Inflammatory macrophage treated with lipopolysaccharide for 1 hour (primary cell): Measurements from ENCODE around the gene MACROD2.

ENCODE experiments used
- DNase-seq, 2 donors: peaks; one replicate each; pipeline ENCODE4 v3.0.0-alpha.2; 2020 to 2022

MACROD2 gene

DNA sequence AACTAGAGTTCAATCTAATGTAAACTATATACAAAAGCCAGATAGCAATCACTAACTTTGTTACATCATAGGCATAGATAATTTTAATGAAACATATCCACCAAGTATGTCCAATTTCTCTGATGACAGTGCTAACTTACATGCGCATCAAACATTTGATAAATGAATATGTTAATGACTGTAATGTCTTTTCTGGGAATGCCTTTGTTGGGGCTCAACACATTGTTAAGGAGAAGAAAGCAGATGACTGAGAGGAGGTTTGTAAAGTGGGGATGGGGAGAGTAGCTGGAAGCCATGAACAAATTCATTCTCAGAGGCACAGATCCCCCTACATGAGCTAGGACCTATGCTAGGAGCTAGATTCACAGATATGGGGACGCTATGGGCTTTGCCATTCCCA is 1627.9 kb downstream of the MACROD2 start:
- no peak for DNase-seq

DNA sequence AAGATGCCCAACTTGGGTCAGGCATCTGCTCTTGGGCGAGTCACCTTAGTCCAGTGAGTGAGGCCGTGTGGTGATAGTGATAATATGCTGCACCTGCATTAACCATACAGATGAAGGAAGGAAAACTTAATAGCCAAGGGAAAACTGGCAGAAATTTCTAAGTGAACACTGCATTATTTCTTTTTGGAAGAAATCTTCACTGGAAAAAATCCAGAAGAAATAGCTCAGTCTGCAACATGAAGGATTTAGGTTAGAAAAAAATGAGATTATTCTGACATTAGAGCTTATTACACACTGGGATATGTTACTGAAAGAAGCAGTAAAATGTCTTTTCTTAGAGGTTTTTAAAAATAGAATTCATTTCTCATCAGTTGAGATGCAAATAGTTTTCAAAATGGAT is 1630.7 kb downstream of the MACROD2 start:
- DNase-seq = no peak

DNA sequence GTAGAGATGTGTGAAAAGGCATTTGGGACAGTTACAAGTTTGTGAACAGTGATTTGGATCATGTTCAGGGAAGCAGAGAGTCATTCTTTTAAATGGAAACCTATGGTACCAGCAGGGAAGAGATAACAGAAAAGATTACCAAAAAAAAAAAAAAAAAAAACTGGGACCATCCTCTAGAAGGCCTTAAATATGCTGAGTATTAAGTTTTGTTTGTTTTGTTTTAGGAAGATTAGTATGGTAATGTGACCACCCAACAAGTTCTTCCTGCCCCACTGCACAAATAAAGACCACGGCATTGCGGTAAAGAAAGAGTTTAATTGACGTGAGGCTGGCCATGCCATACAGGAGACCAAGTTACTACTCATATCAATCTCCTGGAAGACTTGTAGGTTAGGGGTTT is 1631.8 kb downstream of the MACROD2 start:
- DNase-seq = no peak

GRCh38 chr20:15627501-15627903 is 1632.2 kb downstream of the MACROD2 start:
- no peak for DNase-seq

GRCh38 chr20:15628851-15629353 is 1633.6 kb downstream of the MACROD2 start:
- no peak for DNase-seq

DNA sequence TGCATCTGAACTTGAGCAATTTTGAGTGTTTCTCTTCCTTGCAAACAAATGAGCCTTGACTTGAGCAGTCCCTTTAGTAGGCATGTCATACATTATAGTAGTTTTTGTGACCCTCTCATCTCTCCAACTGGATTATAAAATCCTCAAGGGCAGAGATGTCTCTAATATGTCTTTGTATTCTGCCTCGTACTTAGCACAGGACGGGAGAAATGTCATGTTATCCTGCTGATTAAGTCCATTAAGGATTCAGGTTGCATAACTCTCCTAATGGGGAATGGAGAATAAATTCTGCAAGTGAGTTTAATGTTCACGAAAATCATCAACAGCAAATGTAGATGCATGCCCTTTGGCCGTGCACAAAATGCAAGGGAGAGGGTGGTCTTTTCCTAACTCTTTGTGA is 1635.0 kb downstream of the MACROD2 start:
- DNase-seq = no peak

- no peak for DNase-seq
These were observed 1637.4 kb downstream of the MACROD2 start for GRCh38 chr20:15632680-15633079.

- DNase-seq = no peak
These were observed 1638.8 kb downstream of the MACROD2 start for GRCh38 chr20:15634102-15634501.

- DNase-seq = no peak
These were observed 1642.2 kb downstream of the MACROD2 start for GRCh38 chr20:15637546-15637945.

GRCh38 chr20:15637950-15638754 is 1642.8 kb downstream of the MACROD2 start:
- DNase-seq = no peak

GRCh38 chr20:15638816-15639215 is 1643.5 kb downstream of the MACROD2 start:
- DNase-seq = no peak

DNA sequence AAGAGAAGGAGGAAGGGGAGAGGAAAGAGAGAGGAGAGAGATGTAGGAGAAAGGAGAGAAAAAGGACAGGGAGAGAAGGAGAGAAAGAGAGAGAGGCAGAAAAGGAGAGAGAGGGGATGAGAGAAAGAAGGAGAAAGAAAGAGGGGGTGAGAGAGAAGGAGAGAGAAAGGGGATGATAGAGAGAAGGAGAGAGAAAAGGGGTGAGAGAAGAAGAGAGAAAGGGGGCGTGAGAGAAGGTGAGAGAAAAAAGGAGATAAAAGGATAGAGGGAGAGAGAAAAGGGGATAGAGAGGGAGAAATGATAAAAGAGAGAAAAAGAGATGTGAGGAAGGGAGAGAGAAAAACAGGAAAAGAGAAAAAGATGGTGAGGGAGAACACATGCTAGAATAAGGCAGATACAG is 1644.5 kb downstream of the MACROD2 start:
- no peak for DNase-seq

GRCh38 chr20:15642109-15642508 is 1646.8 kb downstream of the MACROD2 start:
- no peak for DNase-seq

DNA sequence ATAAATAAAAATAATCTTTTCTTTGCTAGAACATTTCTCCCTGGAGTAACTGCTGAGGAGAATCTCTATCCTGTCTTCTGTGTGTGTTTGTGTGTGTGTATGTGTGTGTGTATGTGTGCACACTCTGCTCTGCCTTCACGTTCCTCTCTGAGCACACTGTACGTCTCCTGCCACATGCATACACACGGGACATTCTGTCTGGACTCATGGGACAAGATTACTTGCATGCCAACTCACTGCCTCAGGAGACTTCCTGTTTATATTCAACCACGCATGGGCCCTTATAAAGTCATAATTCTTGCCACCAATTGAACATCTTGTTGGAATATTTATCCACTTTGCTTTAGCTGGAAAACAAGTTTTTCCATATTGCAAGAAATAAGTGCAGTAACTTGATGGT is 1647.4 kb downstream of the MACROD2 start:
- no peak for DNase-seq

- no peak for DNase-seq
These were observed 1648.4 kb downstream of the MACROD2 start for GRCh38 chr20:15643713-15644112.

GRCh38 chr20:15645816-15646215 is 1650.5 kb downstream of the MACROD2 start:
- DNase-seq = no peak

DNA sequence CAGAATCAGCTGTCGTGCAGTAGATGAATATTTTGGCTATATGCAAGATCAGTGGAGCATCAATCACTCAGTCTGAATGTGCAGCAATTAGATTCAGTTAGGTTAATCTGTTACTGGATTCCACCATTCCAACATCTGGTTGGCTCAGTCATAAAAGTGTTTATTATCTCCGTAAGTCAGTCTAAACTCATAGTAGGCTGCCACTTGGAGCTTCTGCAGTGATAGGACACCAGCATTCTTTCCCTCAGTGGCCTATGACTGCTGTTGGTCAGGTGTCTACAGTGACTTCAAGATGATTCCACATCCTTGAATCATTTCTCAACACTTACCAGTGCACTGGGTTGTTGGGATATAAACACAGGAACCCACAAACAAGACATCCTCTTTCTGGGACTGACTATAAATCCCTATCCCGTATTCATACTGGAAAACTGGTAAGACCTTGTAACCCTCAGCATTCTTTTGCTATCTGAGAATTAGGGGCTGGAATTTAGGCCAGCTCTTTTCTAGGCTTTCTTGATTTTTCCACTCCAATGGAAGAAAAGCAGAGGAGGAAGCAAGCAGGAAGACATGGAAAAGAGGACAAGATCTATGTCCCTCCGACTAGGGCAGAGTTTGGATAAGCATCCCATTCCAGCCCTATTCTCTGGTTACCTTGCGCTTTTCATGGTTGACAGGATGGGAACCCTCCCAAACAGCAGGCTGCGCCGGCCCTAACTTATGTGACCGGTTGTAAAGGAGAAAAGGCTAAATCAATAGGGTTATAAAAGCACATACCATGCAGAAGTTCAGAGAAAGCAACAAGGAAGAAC is 1658.3 kb downstream of the MACROD2 start:
- DNase-seq = no peak

GRCh38 chr20:15654208-15654649 is 1658.9 kb downstream of the MACROD2 start:
- DNase-seq = peak; percentile 12 to 65

DNA sequence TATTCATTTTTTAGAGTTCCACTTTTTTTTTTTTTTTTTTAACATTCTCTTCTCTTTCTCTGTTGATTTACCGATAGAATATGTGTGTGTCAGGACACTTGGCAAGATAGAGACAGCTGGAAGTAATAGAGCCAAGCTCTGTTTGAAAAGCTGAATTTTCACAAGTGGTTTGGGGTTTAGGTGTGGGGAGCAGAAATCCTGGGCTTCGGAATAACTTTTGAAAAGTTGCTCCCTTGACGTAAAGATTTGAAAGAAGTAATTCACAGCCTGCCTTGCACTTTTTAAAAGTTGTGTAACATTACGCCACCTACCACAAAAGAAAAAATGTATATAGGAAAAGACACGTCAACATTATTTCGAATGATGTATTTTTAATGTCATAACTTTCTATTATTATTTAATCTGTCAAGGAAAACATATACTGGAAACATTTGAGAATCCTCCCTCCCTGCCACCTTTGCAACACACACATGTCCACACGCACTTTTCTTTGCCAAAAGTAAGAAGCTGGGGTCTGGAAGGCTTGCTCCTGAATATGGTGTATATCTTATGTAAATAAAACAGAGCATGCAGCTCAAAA is 1660.1 kb downstream of the MACROD2 start:
- no peak for DNase-seq

- no peak for DNase-seq
These were observed 1660.8 kb downstream of the MACROD2 start for GRCh38 chr20:15656124-15656523.

- no peak for DNase-seq
These were observed 1663.0 kb downstream of the MACROD2 start for GRCh38 chr20:15658295-15658694.

GRCh38 chr20:15673206-15673605 is 1677.9 kb downstream of the MACROD2 start:
- DNase-seq = no peak

DNA sequence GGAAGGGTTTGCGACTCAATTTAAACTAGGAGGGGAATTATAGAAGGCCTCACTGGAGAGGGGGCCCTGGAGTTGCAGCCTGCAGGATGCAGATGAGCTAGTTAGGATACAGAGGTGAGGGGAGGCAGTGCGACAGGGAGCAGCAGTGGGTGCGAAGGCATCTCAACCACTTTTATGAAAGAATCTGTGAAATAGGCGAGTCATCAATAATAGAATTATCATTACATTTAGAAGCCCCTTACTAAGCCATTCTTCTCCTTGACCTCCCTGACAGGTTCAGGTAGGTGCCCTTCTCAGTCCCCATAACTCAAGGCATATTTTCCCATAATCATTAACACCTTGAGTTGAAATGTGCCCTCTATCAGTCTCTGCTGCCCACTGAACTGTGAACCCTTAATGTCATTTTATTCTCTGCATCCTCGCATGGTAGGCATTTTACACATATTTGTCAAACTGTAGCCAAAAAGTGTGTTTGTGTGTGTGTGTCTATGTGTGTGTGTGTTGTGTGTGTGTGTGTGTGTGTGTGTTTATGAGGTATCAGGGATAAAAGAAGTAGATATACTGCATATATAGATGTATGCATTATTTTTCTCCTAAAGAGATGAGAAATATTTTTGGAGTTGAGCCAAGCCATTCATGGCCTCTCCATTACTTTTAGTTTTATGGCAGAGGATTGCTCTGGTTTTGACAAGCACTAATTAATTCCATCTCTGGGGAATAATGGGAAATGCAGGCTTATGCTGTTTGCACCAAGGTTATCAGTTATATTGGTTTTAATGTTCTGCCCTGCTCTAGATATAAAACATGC is 1679.1 kb downstream of the MACROD2 start:
- DNase-seq = no peak
